Right ventricle myocardium inferior (tissue), 1 donor: ENCODE data around the gene NMRK1. TPM values are rescaled to one million over a fixed set of nuclear protein-coding genes. Genes with fewer than 3 reads are reported as not detected.

Experiments used
- ATAC-seq: fragments of 200-7000 bp; cut with Tn5 transposase; one replicate; pipeline ENCODE4 v1.9.1; 2020; ENCODE audit warnings: mild to moderate bottlenecking, moderate library complexity
- DNase-seq: peaks from one replicate; pipeline ENCODE4 v3.0.0; 2021; ENCODE audit errors: missing footprints
- intact Hi-C: fragments of 100-400 bp; cut with DNase I; formaldehyde crosslinking; loops from one replicate; pipeline ENCODE4 v1.11.0; 2022
- total RNA-seq: library from RNA; stranded (reverse); fragmentation: NEBNext Ultra II Directional; extraction: Animal tissue kit (Norgen Biotek cat#: 25700); gene quantifications from one replicate; pipeline ENCODE4 v1.2.1, GENCODE V29; 2021
- donor health status: DM: no; HTN: yes; CAD: no; lungs with severe emphysema.

The NMRK1 gene
- total RNA-seq, 1 donor from 2014 or later = 21.9 TPM

- no peak for ATAC-seq
- intact Hi-C loops = no loop called here
- DNase-seq = no peak
Measured at GRCh38 chr9:75071530-75072122, 16.3 kb downstream of the NMRK1 start.

GRCh38 chr9:75069171-75069570 lies 18.8 kb downstream of the NMRK1 start:
- intact Hi-C loops = no loop called here
- DNase-seq (no peak), ATAC-seq (no peak)

GRCh38 chr9:75067894-75068293 lies 20.1 kb downstream of the NMRK1 start:
- no peak for ATAC-seq
- intact Hi-C loops = no loop called here
- no peak for DNase-seq

- ATAC-seq (no peak), DNase-seq (no peak)
- intact Hi-C loops = no loop called here
Measured at GRCh38 chr9:75065510-75065909, 22.4 kb downstream of the NMRK1 start.

GRCh38 chr9:75064307-75065025 lies 23.5 kb downstream of the NMRK1 start:
- peak; percentile 37 for ATAC-seq
- no peak for DNase-seq
- intact Hi-C loops = no loop called here

- DNase-seq (no peak), ATAC-seq (no peak)
- intact Hi-C loops = no loop called here
Measured at GRCh38 chr9:75063556-75064305, 24.2 kb downstream of the NMRK1 start.

GRCh38 chr9:75061169-75061568 lies 26.8 kb downstream of the NMRK1 start:
- no peak for ATAC-seq
- intact Hi-C loops = no loop called here
- DNase-seq = no peak

GRCh38 chr9:75054368-75055001 lies 33.5 kb downstream of the NMRK1 start:
- no peak for DNase-seq
- intact Hi-C loops = no loop called here
- ATAC-seq = no peak

GRCh38 chr9:75053869-75054268 lies 34.1 kb downstream of the NMRK1 start:
- intact Hi-C loops = no loop called here
- ATAC-seq = no peak
- DNase-seq = no peak

- ATAC-seq = no peak
- no peak for DNase-seq
- intact Hi-C loops = no loop called here
Measured at GRCh38 chr9:75051285-75051684, 36.7 kb downstream of the NMRK1 start.

GRCh38 chr9:75047506-75047905 lies 40.4 kb downstream of the NMRK1 start:
- intact Hi-C loops = no loop called here
- DNase-seq (no peak), ATAC-seq (no peak)

GRCh38 chr9:75046725-75047345 lies 41.1 kb downstream of the NMRK1 start:
- no peak for DNase-seq
- intact Hi-C loops = no loop called here
- ATAC-seq = no peak

GRCh38 chr9:75041041-75041440 lies 46.9 kb downstream of the NMRK1 start:
- ATAC-seq (no peak), DNase-seq (no peak)
- intact Hi-C loops = no loop called here

- DNase-seq (no peak), ATAC-seq (no peak)
- intact Hi-C loops = no loop called here
Measured at GRCh38 chr9:75039801-75040200, 48.2 kb downstream of the NMRK1 start.

- intact Hi-C loops = no loop called here
- DNase-seq = no peak
- no peak for ATAC-seq
Measured at GRCh38 chr9:75039009-75039408, 48.9 kb downstream of the NMRK1 start.

GRCh38 chr9:75036793-75037192 lies 51.2 kb downstream of the NMRK1 start:
- no peak for DNase-seq
- intact Hi-C loops = no loop called here
- ATAC-seq = no peak

- intact Hi-C loops = no loop called here
- DNase-seq (no peak), ATAC-seq (no peak)
Measured at GRCh38 chr9:75033791-75034473, 54.0 kb downstream of the NMRK1 start.
